Spleen (tissue), 11 donors: Measurements from ENCODE around the gene CAMTA1. TPM values are rescaled to one million over a fixed set of nuclear protein-coding genes. Genes with fewer than 3 reads are reported as not detected.
"Not testable (repeated sequence)": the region's sequence is repeated elsewhere in the genome, so short reads cannot be mapped to it uniquely, and the experiment has no call there.

Experiments
- DNase-seq: peaks from one replicate; pipeline ENCODE4 v3.0.0-alpha.2; 2020
- H3K27ac ChIP-seq, 8 donors: fragments of 200-600 bp; sonication (generic) in 7 of 8; 1 replicate in 4 of 8; 2 replicates in 4 of 8; pipeline versions ENCODE4 v1.5.0 to v1.8.0; 2016 to 2021; ENCODE audit warnings: inconsistent platforms in 4 of 8, mild to moderate bottlenecking in 4 of 8, moderate library complexity in 1 of 8
- H3K27me3 ChIP-seq, 7 donors: fragments of 200-600 bp; sonication (generic) in 6 of 7; replicated peaks in 1 of 7; 1 replicate in 4 of 7; 2 replicates in 3 of 7; pipeline versions ENCODE4 v1.5.0 to v1.8.0; 2016 to 2021; ENCODE audit warnings: inconsistent platforms in 3 of 7, mild to moderate bottlenecking in 1 of 7
- H3K36me3 ChIP-seq, 6 donors: fragments of 200-600 bp; sonication (generic) in 5 of 6; 1 replicate in 4 of 6; 2 replicates in 2 of 6; pipeline versions ENCODE4 v1.5.0 to v1.8.0; 2016 to 2021; ENCODE audit warnings: inconsistent platforms in 2 of 6
- H3K4me1 ChIP-seq, 6 donors: fragments of 200-600 bp; sonication (generic) in 5 of 6; 1 replicate in 3 of 6; 2 replicates in 3 of 6; pipeline versions ENCODE4 v1.5.0 to v1.8.0; 2016 to 2021; ENCODE audit warnings: inconsistent platforms in 3 of 6
- H3K4me3 ChIP-seq, 8 donors: fragments of 200-600 bp; sonication (generic) in 7 of 8; 1 replicate in 4 of 8; 2 replicates in 4 of 8; pipeline versions ENCODE4 v1.5.0 to v1.8.0; 2016 to 2021; ENCODE audit warnings: inconsistent platforms in 4 of 8, mild to moderate bottlenecking in 4 of 8, moderate library complexity in 2 of 8
- H3K9me3 ChIP-seq, 8 donors: fragments of 200-600 bp; sonication (generic) in 7 of 8; 1 replicate in 4 of 8; 2 replicates in 4 of 8; pipeline versions ENCODE4 v1.5.0 to v1.8.0; 2016 to 2021; ENCODE audit warnings: inconsistent platforms in 4 of 8
- POLR2A ChIP-seq, 3 donors: fragments of 450-650 bp; IDR thresholded peaks; one replicate each; pipeline ENCODE4 v1.5.1; 2017; ENCODE audit warnings: antibody characterized with exemption in 3 of 3, mild to moderate bottlenecking in 1 of 3
- POLR2AphosphoS5 ChIP-seq, 3 donors: sonication (generic); formaldehyde crosslinking; IDR thresholded peaks; one replicate each; pipeline ENCODE4 v1.5.1; 2017; ENCODE audit warnings: antibody characterized with exemption in 3 of 3
- WGBS, 5 donors: extraction: QIAGEN DNeasy Blood & Tissue Kit in 3 of 5; methylation state at CpG; one replicate each; pipeline versions ENCODE4 v1.1.5 to v1.1.7; 2013 to 2018; 5-methylcytosine and 5-hydroxymethylcytosine counted together
- intact Hi-C: fragments of 100-400 bp; cut with DNase I; formaldehyde crosslinking; loops from one replicate; pipeline ENCODE4 v1.15.0; 2023; ENCODE audit warnings: low total_unique reads
- polyA plus RNA-seq, 3 donors: library from polyadenylated mRNA; stranded (reverse); fragments of 200-250 nt; gene quantifications; one replicate each; pipeline ENCODE4 v1.2.1, GENCODE V29; 2013
- total RNA-seq, 7 donors: library from RNA; depleted of rRNA in 3 of 7; stranded (reverse); fragments of >200 nt in 3 of 7; fragmentation: NEBNext Ultra II Directional in 4 of 7; extraction: Animal tissue kit (Norgen Biotek cat#: 25700) in 4 of 7; gene quantifications; one replicate each; pipeline versions ENCODE4 v1.1.0 to v1.2.1, GENCODE V29; 2016 to 2021
- TF ChIP-seq, protein P1 (sequence below), 11 experiments: fragments of 200-600 bp in 7 of 11; fragments of 450-650 bp in 4 of 11; sonication (generic) in 4 of 11; IDR thresholded peaks in 8 of 11; conservative IDR thresholded peaks in 3 of 11; 1 replicate in 7 of 11; 2 replicates in 4 of 11; pipeline versions ENCODE4 v1.4.0 to v1.8.0; 2016 to 2021; ENCODE audit warnings: antibody characterized with exemption in 11 of 11, inconsistent platforms in 4 of 11, mild to moderate bottlenecking in 1 of 11
- donor health status: healthy with polysubstance abuse.
- donor health status: DM: no; HTN: no; CAD: no; lungs with moderate emphysema.
- donor health status: DM: no; HTN: no; CAD: no.
- donor health status: Bipolar disorder and iron deficiency.
- donor health status: healthy.
- donor health status: DM: no; HTN: no; CAD: no.
- donor health status: DM: yes; HTN: yes; CAD: no.

Gene CAMTA1
- total and polyA plus RNA-seq, 10 donors = 53.0 to 106 (median 77.3) TPM

DNA sequence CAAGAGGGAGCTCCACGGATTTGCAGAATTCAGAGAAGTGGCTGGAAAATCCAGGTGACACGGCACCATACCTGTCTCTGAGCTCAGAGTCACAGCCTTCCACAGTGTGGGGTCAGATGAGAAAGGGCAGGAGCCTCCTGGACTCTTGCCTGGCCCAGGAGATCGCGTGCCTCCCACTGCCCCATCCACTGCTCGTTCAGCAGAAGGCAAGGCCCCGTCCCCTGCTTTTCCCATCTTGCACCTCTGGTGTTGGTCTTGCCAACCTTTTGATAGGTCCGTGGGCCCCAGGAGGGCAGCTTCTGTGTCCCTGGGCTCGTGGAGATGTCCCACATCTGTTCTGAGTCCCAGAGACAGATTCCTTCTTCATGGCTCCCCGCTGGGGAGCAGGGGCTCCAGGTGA is 902.2 kb downstream of the CAMTA1 start:
- H3K27me3 ChIP-seq = peaks cover 0 to 18% (median 0%) of the 10 kb centered on the region in 7 donors
- peak; percentile 54 for DNase-seq

DNA sequence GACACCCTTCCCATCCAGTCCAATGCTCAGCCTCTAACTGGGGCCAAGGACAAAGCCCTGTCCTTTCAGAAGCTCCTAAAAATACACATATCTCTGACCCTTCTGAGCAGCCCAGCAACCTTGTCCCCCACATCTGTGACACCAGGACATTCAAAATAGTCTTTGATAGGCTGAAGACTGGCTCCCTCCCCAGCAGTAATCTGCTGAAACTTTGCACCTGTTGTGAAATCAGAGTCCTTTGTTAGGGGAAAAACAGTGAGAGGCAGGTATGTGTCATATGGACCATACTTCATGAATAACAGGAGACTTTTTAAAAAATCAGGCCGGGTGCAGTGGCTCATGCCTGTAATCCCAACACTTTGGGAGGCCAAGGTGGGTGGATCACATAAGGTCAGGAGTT is 903.4 kb downstream of the CAMTA1 start:
- 84 to 89% (median 85%) methylated on average over 1 of the region's 1 CpG for WGBS, 5 donors
- no peak for TF ChIP-seq POLR2A (IDR thresholded peaks at IDR 0.05)
- TF ChIP-seq, protein P1, sequence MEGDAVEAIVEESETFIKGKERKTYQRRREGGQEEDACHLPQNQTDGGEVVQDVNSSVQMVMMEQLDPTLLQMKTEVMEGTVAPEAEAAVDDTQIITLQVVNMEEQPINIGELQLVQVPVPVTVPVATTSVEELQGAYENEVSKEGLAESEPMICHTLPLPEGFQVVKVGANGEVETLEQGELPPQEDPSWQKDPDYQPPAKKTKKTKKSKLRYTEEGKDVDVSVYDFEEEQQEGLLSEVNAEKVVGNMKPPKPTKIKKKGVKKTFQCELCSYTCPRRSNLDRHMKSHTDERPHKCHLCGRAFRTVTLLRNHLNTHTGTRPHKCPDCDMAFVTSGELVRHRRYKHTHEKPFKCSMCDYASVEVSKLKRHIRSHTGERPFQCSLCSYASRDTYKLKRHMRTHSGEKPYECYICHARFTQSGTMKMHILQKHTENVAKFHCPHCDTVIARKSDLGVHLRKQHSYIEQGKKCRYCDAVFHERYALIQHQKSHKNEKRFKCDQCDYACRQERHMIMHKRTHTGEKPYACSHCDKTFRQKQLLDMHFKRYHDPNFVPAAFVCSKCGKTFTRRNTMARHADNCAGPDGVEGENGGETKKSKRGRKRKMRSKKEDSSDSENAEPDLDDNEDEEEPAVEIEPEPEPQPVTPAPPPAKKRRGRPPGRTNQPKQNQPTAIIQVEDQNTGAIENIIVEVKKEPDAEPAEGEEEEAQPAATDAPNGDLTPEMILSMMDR (IDR thresholded peaks at IDR 0.05 in 8 of 11, conservative IDR thresholded peaks at IDR 0.05 in 3 of 11) = no peak
- no peak for TF ChIP-seq POLR2AphosphoS5 (IDR thresholded peaks at IDR 0.05)
- intact Hi-C loops = no loop called here
- Histone ChIP-seq H3K4me3 (no peak overlapping the region), H3K4me1 (no peaks in the 10 kb centered on the region), H3K27me3 (peaks cover 0 to 18% (median 0%) of the 10 kb centered on the region in 7 donors), H3K9me3 (peaks cover 0 to 19% (median 10%) of the 10 kb centered on the region in 8 donors), H3K27ac (no peak overlapping the region), H3K36me3 (no peaks in the 10 kb centered on the region)
- no peak for DNase-seq

More for the DNA sequence above, 902.2 kb downstream of the CAMTA1 start:
- Histone ChIP-seq H3K36me3 (no peaks in the 10 kb centered on the region), H3K4me3 (no peak overlapping the region), H3K4me1 (no peaks in the 10 kb centered on the region), H3K27ac (no peak overlapping the region), H3K9me3 (peaks cover 0 to 6% (median 0%) of the 10 kb centered on the region in 8 donors)
- 80 to 87% (median 82%) methylated on average over 9 of the region's 9 CpGs for WGBS, 5 donors
- no peak for TF ChIP-seq POLR2AphosphoS5 (IDR thresholded peaks at IDR 0.05)
- TF ChIP-seq POLR2A (IDR thresholded peaks at IDR 0.05) = no peak
- TF ChIP-seq, protein P1 (IDR thresholded peaks at IDR 0.05 in 8 of 11, conservative IDR thresholded peaks at IDR 0.05 in 3 of 11) = no peak
- intact Hi-C loops = no loop called here

DNA sequence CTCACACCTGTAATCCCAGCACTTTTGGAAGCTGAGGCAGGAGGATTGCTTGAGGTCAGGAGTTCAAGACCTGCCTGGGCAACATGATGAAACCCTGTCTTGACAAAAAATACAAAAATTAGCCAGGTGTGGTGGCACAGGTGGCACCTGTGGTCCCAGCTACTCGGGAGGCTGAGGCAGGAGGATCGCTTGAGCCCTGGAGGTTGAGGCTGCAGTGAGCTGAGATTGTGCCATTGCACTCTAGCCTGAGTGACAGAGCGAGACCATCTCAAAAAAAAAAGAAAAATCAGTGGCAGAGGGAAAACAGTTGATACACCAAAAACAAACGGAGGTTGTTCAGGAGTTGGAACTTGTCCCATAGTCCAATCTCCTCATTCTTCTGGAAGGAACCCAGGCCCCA is 904.1 kb downstream of the CAMTA1 start:
- DNase-seq = peak; percentile 0

DNA sequence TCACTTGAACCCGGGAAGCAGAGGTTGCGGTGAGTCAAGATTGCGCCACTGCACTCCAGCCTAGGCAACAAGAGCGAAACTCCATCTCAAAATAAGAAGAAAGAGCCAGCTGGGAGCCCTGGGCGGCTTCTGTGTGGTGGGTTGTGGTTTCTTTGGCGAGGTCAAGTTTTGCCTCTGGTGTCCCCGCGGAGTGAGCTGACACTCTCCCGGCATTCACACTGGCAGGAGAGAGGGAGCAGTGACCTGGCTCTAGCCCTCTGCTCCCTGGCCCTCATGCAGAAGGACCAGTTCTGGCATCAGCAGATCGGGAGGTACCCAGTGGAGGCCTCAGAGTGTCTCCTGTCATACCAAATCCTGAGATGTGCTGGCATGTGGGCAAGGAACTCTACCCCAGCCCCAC is 904.8 kb downstream of the CAMTA1 start:
- no peaks in the 10 kb centered on the region for H3K36me3 ChIP-seq
- 86 to 94% (median 91%) methylated on average over 10 of the region's 10 CpGs for WGBS, 5 donors
- TF ChIP-seq POLR2AphosphoS5 (IDR thresholded peaks at IDR 0.05) (no peak), POLR2A (IDR thresholded peaks at IDR 0.05) (no peak)
- TF ChIP-seq, protein P1 (IDR thresholded peaks at IDR 0.05 in 8 of 11, conservative IDR thresholded peaks at IDR 0.05 in 3 of 11) = no peak
- peak; percentile 53 for DNase-seq
- peaks cover 0 to 18% (median 0%) of the 10 kb centered on the region in 7 donors for H3K27me3 ChIP-seq
- no peak overlapping the region for H3K27ac ChIP-seq
- H3K4me1 ChIP-seq = no peaks in the 10 kb centered on the region
- intact Hi-C loops = no loop called here
- peaks cover 0 to 24% (median 12%) of the 10 kb centered on the region in 8 donors for H3K9me3 ChIP-seq
- no peak overlapping the region for H3K4me3 ChIP-seq

More for the DNA sequence above, 904.1 kb downstream of the CAMTA1 start:
- intact Hi-C loops, H3K4me3 ChIP-seq, H3K27ac ChIP-seq, H3K4me1 ChIP-seq, H3K36me3 ChIP-seq: not testable (repeated sequence)
- Histone ChIP-seq H3K27me3 (peaks cover 0 to 18% (median 0%) of the 10 kb centered on the region in 7 donors), H3K9me3 (peaks cover 0 to 24% (median 12%) of the 10 kb centered on the region in 8 donors)
- WGBS, 5 donors = 54 to 81% (median 78%) methylated on average over 4 of the region's 4 CpGs
